Measurements from ENCODE around the gene FOXJ3.

DNA sequence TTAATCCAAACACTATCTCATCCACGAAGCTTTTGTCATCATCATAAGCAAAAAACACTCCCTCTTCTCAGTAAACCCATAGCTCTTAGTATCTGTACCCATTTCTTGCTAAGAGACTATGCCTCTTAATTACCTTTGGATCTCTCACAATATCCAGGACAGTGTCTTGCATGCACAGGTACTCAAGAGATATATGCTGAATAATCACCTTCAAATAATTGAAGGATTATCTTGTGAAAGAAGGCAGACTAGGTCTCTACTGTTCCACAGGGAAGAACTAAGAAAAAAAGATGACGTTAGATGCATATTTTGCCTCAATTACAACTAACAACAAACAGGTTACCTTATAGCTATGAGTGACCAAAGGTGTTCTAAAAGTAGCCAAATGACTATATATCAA is 11.5 kb downstream of the FOXJ3 start:
- TF ChIP-seq POLR2AphosphoS5 (IDR thresholded peaks at IDR 0.05) (no peak), POLR2A (IDR thresholded peaks at IDR 0.05) (no peak)
- TF ChIP-seq, protein P1, sequence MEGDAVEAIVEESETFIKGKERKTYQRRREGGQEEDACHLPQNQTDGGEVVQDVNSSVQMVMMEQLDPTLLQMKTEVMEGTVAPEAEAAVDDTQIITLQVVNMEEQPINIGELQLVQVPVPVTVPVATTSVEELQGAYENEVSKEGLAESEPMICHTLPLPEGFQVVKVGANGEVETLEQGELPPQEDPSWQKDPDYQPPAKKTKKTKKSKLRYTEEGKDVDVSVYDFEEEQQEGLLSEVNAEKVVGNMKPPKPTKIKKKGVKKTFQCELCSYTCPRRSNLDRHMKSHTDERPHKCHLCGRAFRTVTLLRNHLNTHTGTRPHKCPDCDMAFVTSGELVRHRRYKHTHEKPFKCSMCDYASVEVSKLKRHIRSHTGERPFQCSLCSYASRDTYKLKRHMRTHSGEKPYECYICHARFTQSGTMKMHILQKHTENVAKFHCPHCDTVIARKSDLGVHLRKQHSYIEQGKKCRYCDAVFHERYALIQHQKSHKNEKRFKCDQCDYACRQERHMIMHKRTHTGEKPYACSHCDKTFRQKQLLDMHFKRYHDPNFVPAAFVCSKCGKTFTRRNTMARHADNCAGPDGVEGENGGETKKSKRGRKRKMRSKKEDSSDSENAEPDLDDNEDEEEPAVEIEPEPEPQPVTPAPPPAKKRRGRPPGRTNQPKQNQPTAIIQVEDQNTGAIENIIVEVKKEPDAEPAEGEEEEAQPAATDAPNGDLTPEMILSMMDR (IDR thresholded peaks at IDR 0.05 in 8 of 11, conservative IDR thresholded peaks at IDR 0.05 in 3 of 11) = no peak

Data from spleen (tissue), 7 donors.